Naive thymus-derived CD4-positive, alpha-beta T cell (primary cell): ENCODE data around the gene DIPK1C. TPM values are rescaled to one million over a fixed set of nuclear protein-coding genes. Genes with fewer than 3 reads are reported as not detected.

Experiments used
- ATAC-seq: fragments of 150-1000 bp; cut with Tn5 transposase; 2 replicates; pipeline ENCODE4 v1.10.0; 2021; ENCODE audit warnings: mild to moderate bottlenecking, moderate library complexity
- CTCF ChIA-PET: fragments of 350-600 bp; sonication (Branson Sonifier 250); formaldehyde crosslinking; loops from one replicate; lab custom pipeline; 2021; ENCODE audit warnings: antibody characterized with exemption; lab: Charles Lee
- POLR2A ChIA-PET: fragments of 350-600 bp; sonication (Branson Sonifier 250); formaldehyde crosslinking; loops from one replicate; lab custom pipeline; 2021; ENCODE audit warnings: antibody characterized with exemption, inconsistent platforms; lab: Charles Lee
- DNase-seq, 9 donors: peaks; one replicate each; pipeline versions ENCODE4 v3.0.0 to v3.0.0-alpha.2; 2020 to 2022; ENCODE audit warnings: mixed read lengths in 1 of 9
- H3K27ac ChIP-seq: one replicate; pipeline ENCODE4 v1.7.0; 2013; ENCODE audit warnings: mild to moderate bottlenecking, low read depth, low read length, moderate library complexity
- H3K27me3 ChIP-seq, 2 donors: one replicate each; pipeline ENCODE4 v1.7.0; 2013; ENCODE audit warnings: low read length in 2 of 2, mild to moderate bottlenecking in 2 of 2, moderate library complexity in 2 of 2; ENCODE audit not compliant: control insufficient read depth in 2 of 2, insufficient read depth in 2 of 2
- H3K36me3 ChIP-seq, 3 experiments: 1 replicate in 2 of 3; 2 replicates in 1 of 3; pipeline ENCODE4 v1.7.0; 2013; ENCODE audit warnings: low read length in 3 of 3, mild to moderate bottlenecking in 3 of 3, moderate library complexity in 1 of 3; ENCODE audit not compliant: insufficient read depth in 3 of 3, control insufficient read depth in 2 of 3
- H3K4me1 ChIP-seq, 2 donors: one replicate each; pipeline ENCODE4 v1.7.0; 2013; ENCODE audit warnings: low read length in 2 of 2, mild to moderate bottlenecking in 2 of 2, moderate library complexity in 1 of 2; ENCODE audit not compliant: control insufficient read depth in 2 of 2, insufficient read depth in 2 of 2
- H3K4me3 ChIP-seq: 2 replicates; pipeline ENCODE4 v1.7.0; 2013; ENCODE audit warnings: mild to moderate bottlenecking, low read length
- H3K9me3 ChIP-seq, 3 experiments: 1 replicate in 2 of 3; 2 replicates in 1 of 3; pipeline ENCODE4 v1.7.0; 2013; ENCODE audit warnings: low read length in 3 of 3; ENCODE audit not compliant: control insufficient read depth in 2 of 3
- H3K27ac Mint-ChIP-seq, 9 donors: one replicate each; pipeline ENCODE4 v1.8.0; 2020 to 2022; ENCODE audit warnings: mixed read lengths in 9 of 9, mild to moderate bottlenecking in 8 of 9, moderate library complexity in 5 of 9, inconsistent platforms in 2 of 9
- H3K27me3 Mint-ChIP-seq, 5 donors: one replicate each; pipeline ENCODE4 v1.8.0; 2021 to 2022; ENCODE audit warnings: mixed read lengths in 5 of 5, mild to moderate bottlenecking in 1 of 5
- H3K36me3 Mint-ChIP-seq, 5 donors: one replicate each; pipeline ENCODE4 v1.8.0; 2020 to 2022; ENCODE audit warnings: mixed read lengths in 5 of 5, mild to moderate bottlenecking in 3 of 5, inconsistent platforms in 1 of 5
- H3K4me1 Mint-ChIP-seq, 7 donors: one replicate each; pipeline ENCODE4 v1.8.0; 2020 to 2022; ENCODE audit warnings: mixed read lengths in 7 of 7, mild to moderate bottlenecking in 3 of 7, inconsistent platforms in 1 of 7
- H3K4me3 Mint-ChIP-seq, 10 donors: one replicate each; pipeline ENCODE4 v1.8.0; 2020 to 2022; ENCODE audit warnings: mild to moderate bottlenecking in 10 of 10, mixed read lengths in 10 of 10, moderate library complexity in 6 of 10, inconsistent platforms in 2 of 10
- H3K9me3 Mint-ChIP-seq, 11 donors: one replicate each; pipeline ENCODE4 v1.8.0; 2020 to 2022; ENCODE audit warnings: mixed read lengths in 11 of 11, mild to moderate bottlenecking in 4 of 11, inconsistent platforms in 1 of 11, moderate library complexity in 1 of 11
- intact Hi-C, 2 donors: fragments of 100-400 bp; cut with micrococcal nuclease; formaldehyde crosslinking; loops; one replicate each; pipeline ENCODE4 v1.15.1; 2023
- polyA plus RNA-seq, 2 donors: library from polyadenylated mRNA; unstranded; fragments of 300-500 nt; fragmentation: Illumina TruSeq; gene quantifications; one replicate each; pipeline ENCODE4 v1.2.3, GENCODE V29; 2021
- total RNA-seq, 6 experiments: library from RNA in 5 of 6; stranded (reverse) in 5 of 6; gene quantifications; 1 replicate in 5 of 6; 2 replicates in 1 of 6; pipeline ENCODE4 v1.2.3 and lab custom pipeline; 2021 to 2026

Gene DIPK1C
- total and polyA plus RNA-seq, 7 experiments from 2014 or later: not detected

- peaks cover 0 to 13% (median 0%) of the 10 kb centered on the region in 5 donors for H3K27me3 Mint-ChIP-seq
- DNase-seq: no peak
- intact Hi-C loops: loop anchor here in 1 of 2 donors (5.0 kb wide), 1 partner anchor 37 kb away; no protein-coding TSS in a partner anchor
- Histone ChIP-seq H3K9me3 (no peaks in the 10 kb centered on the region), H3K27me3 (no peaks in the 10 kb centered on the region), H3K4me3 (no peak overlapping the region), H3K27ac (no peak overlapping the region), H3K36me3 (no peaks in the 10 kb centered on the region), H3K4me1 (peaks cover 2% of the 10 kb centered on the region in 2 donors)
- H3K36me3 Mint-ChIP-seq: no peaks in the 10 kb centered on the region
- ATAC-seq: peak; percentile 53
- POLR2A ChIA-PET: no interaction called here
- H3K4me1 Mint-ChIP-seq: peaks cover 0 to 7% (median 3%) of the 10 kb centered on the region in 7 donors
- H3K9me3 Mint-ChIP-seq: peaks cover 0 to 2% (median 0%) of the 10 kb centered on the region in 11 donors
- no peak overlapping the region for H3K4me3 Mint-ChIP-seq
- CTCF ChIA-PET: no interaction called here
- no peak overlapping the region for H3K27ac Mint-ChIP-seq
Observed at GRCh38 chr18:74479486-74480148, 22.5 kb upstream of the DIPK1C start.

- H3K36me3 ChIP-seq: no peaks in the 10 kb centered on the region
- no peak for DNase-seq
- Mint-ChIP-seq H3K36me3 (no peaks in the 10 kb centered on the region), H3K9me3 (peaks cover 0 to 2% (median 0%) of the 10 kb centered on the region in 11 donors), H3K4me1 (peaks cover 0 to 4% (median 0%) of the 10 kb centered on the region in 7 donors), H3K4me3 (no peak overlapping the region), H3K27me3 (peaks cover 0 to 9% (median 0%) of the 10 kb centered on the region in 5 donors), H3K27ac (no peak overlapping the region)
- no peaks in the 10 kb centered on the region for H3K9me3 ChIP-seq
- intact Hi-C loops: loop anchor here in 1 of 2 donors (5.0 kb wide), 1 partner anchor 37 kb away; no protein-coding TSS in a partner anchor
- no peak overlapping the region for H3K27ac ChIP-seq
- ATAC-seq: no peak
- H3K4me3 ChIP-seq: no peak overlapping the region
- POLR2A ChIA-PET: no interaction called here
- no peaks in the 10 kb centered on the region for H3K27me3 ChIP-seq
- CTCF ChIA-PET: interaction anchor here (0.5 to 1.0 kb wide), 2 partner anchors 11 to 14 kb away, joined by 3 to 8 read pairs; no protein-coding TSS in a partner anchor
- no peaks in the 10 kb centered on the region for H3K4me1 ChIP-seq
Observed at GRCh38 chr18:74478880-74479279, 21.8 kb upstream of the DIPK1C start.

- no peaks in the 10 kb centered on the region for H3K9me3 ChIP-seq
- Mint-ChIP-seq H3K4me1 (peaks cover 0 to 4% (median 0%) of the 10 kb centered on the region in 7 donors), H3K9me3 (peaks cover 0 to 2% (median 0%) of the 10 kb centered on the region in 11 donors), H3K4me3 (no peak overlapping the region), H3K27me3 (peaks cover 0 to 7% (median 0%) of the 10 kb centered on the region in 5 donors), H3K27ac (no peak overlapping the region), H3K36me3 (no peaks in the 10 kb centered on the region)
- CTCF ChIA-PET: interaction anchor here (0.5 to 1.0 kb wide), 2 partner anchors 12 to 15 kb away, joined by 3 to 8 read pairs; no protein-coding TSS in a partner anchor
- H3K27ac ChIP-seq: no peak overlapping the region
- no peaks in the 10 kb centered on the region for H3K4me1 ChIP-seq
- no peak for ATAC-seq
- H3K36me3 ChIP-seq: no peaks in the 10 kb centered on the region
- intact Hi-C loops: loop anchor here in 1 of 2 donors (5.0 kb wide), 1 partner anchor 36 kb away; no protein-coding TSS in a partner anchor
- DNase-seq: no peak
- H3K27me3 ChIP-seq: no peaks in the 10 kb centered on the region
- POLR2A ChIA-PET: no interaction called here
- H3K4me3 ChIP-seq: no peak overlapping the region
Observed at GRCh38 chr18:74478316-74478715, 21.2 kb upstream of the DIPK1C start.

- ChIA-PET CTCF (no interaction called here), POLR2A (no interaction called here)
- Mint-ChIP-seq H3K4me3 (no peak overlapping the region), H3K27me3 (peaks cover 0 to 6% (median 0%) of the 10 kb centered on the region in 5 donors), H3K4me1 (peaks cover 0 to 4% (median 0%) of the 10 kb centered on the region in 7 donors), H3K27ac (no peak overlapping the region), H3K9me3 (peaks cover 0 to 2% (median 0%) of the 10 kb centered on the region in 11 donors), H3K36me3 (no peaks in the 10 kb centered on the region)
- ATAC-seq (no peak), DNase-seq (no peak)
- Histone ChIP-seq H3K4me1 (no peaks in the 10 kb centered on the region), H3K9me3 (no peaks in the 10 kb centered on the region), H3K36me3 (no peaks in the 10 kb centered on the region), H3K4me3 (no peak overlapping the region), H3K27me3 (no peaks in the 10 kb centered on the region), H3K27ac (no peak overlapping the region)
- intact Hi-C loops: loop anchor here in 1 of 2 donors (5.0 kb wide), 1 partner anchor 35 kb away; no protein-coding TSS in a partner anchor
Observed at GRCh38 chr18:74477771-74478170, 20.7 kb upstream of the DIPK1C start.

- Histone ChIP-seq H3K27ac (no peak overlapping the region), H3K4me3 (no peak overlapping the region), H3K36me3 (no peaks in the 10 kb centered on the region), H3K27me3 (no peaks in the 10 kb centered on the region), H3K4me1 (no peaks in the 10 kb centered on the region), H3K9me3 (no peaks in the 10 kb centered on the region)
- POLR2A ChIA-PET: no interaction called here
- DNase-seq: no peak
- intact Hi-C loops: loop anchor here in 1 of 2 donors (5.0 kb wide), 1 partner anchor 34 kb away; no protein-coding TSS in a partner anchor
- peaks cover 0 to 4% (median 0%) of the 10 kb centered on the region in 7 donors for H3K4me1 Mint-ChIP-seq
- H3K27ac Mint-ChIP-seq: no peak overlapping the region
- ATAC-seq: no peak
- CTCF ChIA-PET: interaction anchor here (0.8 kb wide), 1 partner anchor 17 kb away, joined by 3 read pairs; no protein-coding TSS in a partner anchor
- H3K4me3 Mint-ChIP-seq: no peak overlapping the region
- H3K9me3 Mint-ChIP-seq: peaks cover 0 to 2% (median 0%) of the 10 kb centered on the region in 11 donors
- H3K27me3 Mint-ChIP-seq: peaks cover 0 to 5% (median 0%) of the 10 kb centered on the region in 5 donors
- no peaks in the 10 kb centered on the region for H3K36me3 Mint-ChIP-seq
Observed at GRCh38 chr18:74476140-74476539, 19.0 kb upstream of the DIPK1C start.

GRCh38 chr18:74473976-74474640, 17.0 kb upstream of the DIPK1C start:
- no peak overlapping the region for H3K4me3 ChIP-seq
- peaks cover 0 to 11% (median 0%) of the 10 kb centered on the region in 5 donors for H3K27me3 Mint-ChIP-seq
- H3K27ac ChIP-seq: no peak overlapping the region
- H3K4me1 Mint-ChIP-seq: peaks cover 0 to 2% (median 0%) of the 10 kb centered on the region in 7 donors
- H3K36me3 ChIP-seq: no peaks in the 10 kb centered on the region
- no peaks in the 10 kb centered on the region for H3K9me3 ChIP-seq
- no peak for ATAC-seq
- H3K4me1 ChIP-seq: no peaks in the 10 kb centered on the region
- no peaks in the 10 kb centered on the region for H3K36me3 Mint-ChIP-seq
- ChIA-PET POLR2A (no interaction called here), CTCF (no interaction called here)
- DNase-seq: no peak
- intact Hi-C loops: no loop called here
- no peaks in the 10 kb centered on the region for H3K27me3 ChIP-seq
- H3K4me3 Mint-ChIP-seq: no peak overlapping the region
- no peak overlapping the region for H3K27ac Mint-ChIP-seq
- H3K9me3 Mint-ChIP-seq: peaks cover 0 to 12% (median 5%) of the 10 kb centered on the region in 11 donors
